ENCODE measurements around the gene KANK4.
"Not testable (repeated sequence)": the region's sequence is repeated elsewhere in the genome, so short reads cannot be mapped to it uniquely, and the experiment has no call there.

DNA sequence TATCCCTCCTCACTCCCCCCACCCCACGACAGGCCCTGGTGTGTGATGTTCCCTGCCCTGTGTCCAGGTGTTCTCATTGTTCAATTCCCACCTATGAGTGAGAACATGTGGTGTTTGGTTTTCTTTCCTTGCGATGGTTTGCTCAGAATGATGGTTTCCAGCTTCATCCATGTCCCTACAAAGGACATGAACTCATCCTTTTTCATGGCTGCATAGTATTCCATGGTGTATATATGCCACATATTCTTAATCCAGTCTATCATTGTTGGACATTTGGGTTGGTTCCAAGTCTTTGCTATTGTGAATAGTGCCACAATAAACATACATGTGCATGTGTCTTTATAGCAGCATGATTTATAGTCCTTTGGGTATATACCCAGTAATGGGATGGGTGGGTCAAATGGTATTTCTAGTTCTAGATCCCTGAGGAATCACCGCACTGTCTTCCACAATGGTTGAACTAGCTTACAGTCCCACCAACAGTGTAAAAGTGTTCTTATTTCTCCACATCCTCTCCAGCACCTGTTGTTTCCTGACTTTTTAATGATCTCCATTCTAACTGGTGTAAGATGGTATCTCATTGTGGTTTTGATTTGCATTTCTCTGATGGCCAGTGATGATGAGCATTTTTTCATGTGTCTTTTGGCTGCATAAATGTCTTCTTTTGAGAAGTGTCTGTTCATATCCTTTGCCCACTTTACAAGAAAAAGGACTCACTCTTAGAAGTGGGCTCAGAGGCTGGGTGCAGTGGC lies 79.4 kb downstream of the KANK4 start:
- TF ChIP-seq POLR2A (IDR thresholded peaks at IDR 0.05) = not testable (repeated sequence)
- TF ChIP-seq, protein P1, sequence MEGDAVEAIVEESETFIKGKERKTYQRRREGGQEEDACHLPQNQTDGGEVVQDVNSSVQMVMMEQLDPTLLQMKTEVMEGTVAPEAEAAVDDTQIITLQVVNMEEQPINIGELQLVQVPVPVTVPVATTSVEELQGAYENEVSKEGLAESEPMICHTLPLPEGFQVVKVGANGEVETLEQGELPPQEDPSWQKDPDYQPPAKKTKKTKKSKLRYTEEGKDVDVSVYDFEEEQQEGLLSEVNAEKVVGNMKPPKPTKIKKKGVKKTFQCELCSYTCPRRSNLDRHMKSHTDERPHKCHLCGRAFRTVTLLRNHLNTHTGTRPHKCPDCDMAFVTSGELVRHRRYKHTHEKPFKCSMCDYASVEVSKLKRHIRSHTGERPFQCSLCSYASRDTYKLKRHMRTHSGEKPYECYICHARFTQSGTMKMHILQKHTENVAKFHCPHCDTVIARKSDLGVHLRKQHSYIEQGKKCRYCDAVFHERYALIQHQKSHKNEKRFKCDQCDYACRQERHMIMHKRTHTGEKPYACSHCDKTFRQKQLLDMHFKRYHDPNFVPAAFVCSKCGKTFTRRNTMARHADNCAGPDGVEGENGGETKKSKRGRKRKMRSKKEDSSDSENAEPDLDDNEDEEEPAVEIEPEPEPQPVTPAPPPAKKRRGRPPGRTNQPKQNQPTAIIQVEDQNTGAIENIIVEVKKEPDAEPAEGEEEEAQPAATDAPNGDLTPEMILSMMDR (IDR thresholded peaks at IDR 0.05 in 4 of 5, conservative IDR thresholded peaks at IDR 0.05 in 1 of 5) = not testable (repeated sequence)

Measured in gastrocnemius medialis (tissue), 4 donors.